K562 (cell line): ENCODE measurements around the gene NRN1L. TPM values are rescaled to one million over a fixed set of nuclear protein-coding genes. Genes with fewer than 3 reads are reported as not detected.

Source experiments
- ATF1 ChIP-seq, 2 experiments: fragments of 450-650 bp in 1 of 2; IDR thresholded peaks; 2 replicates each; pipeline ENCODE4 v1.6.1; 2016; ENCODE audit warnings: missing compliant biosample characterization in 1 of 2, missing genetic modification characterization in 1 of 2
- CBX3 ChIP-seq, 2 experiments: IDR thresholded peaks; 1 replicate in 1 of 2; 2 replicates in 1 of 2; pipeline ENCODE4 v1.6.1; 2012; ENCODE audit warnings: inconsistent platforms in 2 of 2, low read length in 2 of 2, borderline replicate concordance in 1 of 2, control low read depth in 1 of 2
- CEBPG ChIP-seq, 3 experiments: fragments of 200-800 bp in 1 of 3; sonication (Bioruptor generic) in 1 of 3; sonication (generic) in 1 of 3; formaldehyde crosslinking in 1 of 3; IDR thresholded peaks in 2 of 3; conservative IDR thresholded peaks in 1 of 3; 2 replicates each; pipeline versions ENCODE4 v1.6.1 to v1.8.0; 2016 to 2022; ENCODE audit warnings: missing compliant biosample characterization in 2 of 3, missing genetic modification characterization in 2 of 3, mild to moderate bottlenecking in 1 of 3, missing genetic modification reagents in 1 of 3
- CXXC5 ChIP-seq: fragments of 250-450 bp; sonication (Bioruptor Pico); IDR thresholded peaks from 2 replicates; pipeline ENCODE4 v1.8.0; 2022; ENCODE audit warnings: inconsistent platforms, mild to moderate bottlenecking, moderate library complexity
- ESRRA ChIP-seq: fragments of 450-650 bp; IDR thresholded peaks from 2 replicates; pipeline ENCODE4 v1.6.1; 2014; ENCODE audit warnings: low read depth, mild to moderate bottlenecking, moderate library complexity, borderline replicate concordance
- FOXM1 ChIP-seq, 2 experiments: fragments of 450-650 bp in 1 of 2; sonication (generic) in 1 of 2; formaldehyde crosslinking in 1 of 2; IDR thresholded peaks; 2 replicates each; pipeline versions ENCODE4 v1.6.1 to v1.9.0; 2017 to 2022; ENCODE audit warnings: low read depth in 2 of 2, mild to moderate bottlenecking in 2 of 2, missing genetic modification reagents in 1 of 2, moderate library complexity in 1 of 2
- GTF2E2 ChIP-seq: fragments of 200-800 bp; sonication (Bioruptor generic); IDR thresholded peaks from 2 replicates; pipeline ENCODE4 v1.6.1; 2016; ENCODE audit warnings: missing genetic modification characterization, missing compliant biosample characterization
- MAZ ChIP-seq, 2 experiments: fragments of 450-650 bp in 1 of 2; sonication (generic) in 1 of 2; formaldehyde crosslinking; IDR thresholded peaks in 1 of 2; conservative IDR thresholded peaks in 1 of 2; 2 replicates each; pipeline versions ENCODE4 v1.4.0 to v1.5.0; 2020; ENCODE audit warnings: mild to moderate bottlenecking in 1 of 2, missing genetic modification reagents in 1 of 2
- NRF1 ChIP-seq, 2 experiments: fragments of 450-650 bp; IDR thresholded peaks in 1 of 2; conservative IDR thresholded peaks in 1 of 2; 2 replicates each; pipeline ENCODE4 v1.6.1; 2014; ENCODE audit warnings: mild to moderate bottlenecking in 2 of 2
- PML ChIP-seq: IDR thresholded peaks from 2 replicates; pipeline ENCODE4 v1.6.1; 2012; ENCODE audit warnings: low read length, inconsistent platforms
- TOE1 ChIP-seq, 2 experiments: fragments of 450-650 bp in 1 of 2; sonication (generic) in 1 of 2; formaldehyde crosslinking in 1 of 2; IDR thresholded peaks; 2 replicates each; pipeline versions ENCODE4 v1.7.1 to v1.8.0; 2016 to 2022; ENCODE audit warnings: borderline replicate concordance in 2 of 2, mild to moderate bottlenecking in 2 of 2, antibody characterized with exemption in 1 of 2, inconsistent platforms in 1 of 2, low read depth in 1 of 2, missing genetic modification reagents in 1 of 2, moderate library complexity in 1 of 2
- YY1 ChIP-seq, 3 experiments: IDR thresholded peaks; 2 replicates each; pipeline ENCODE4 v1.6.1; 2011; ENCODE audit warnings: low read length in 2 of 3, mild to moderate bottlenecking in 2 of 3, moderate library complexity in 2 of 3, borderline replicate concordance in 1 of 3, control low read depth in 1 of 3, low read depth in 1 of 3; ENCODE audit not compliant: insufficient read depth in 3 of 3, insufficient replicate concordance in 2 of 3, control insufficient read depth in 1 of 3, insufficient read length in 1 of 3; ENCODE audit errors: extremely low read depth in 1 of 3
- polyA plus RNA-seq, 8 experiments: library from polyadenylated mRNA; depleted of rRNA in 4 of 8; stranded (reverse) in 5 of 8; unstranded in 3 of 8; fragments of >200 nt; fragmentation: Nextera tagmentation in 2 of 8; fragmentation: Illumina TruSeq in 1 of 8; extraction: Ambion mirVana in 2 of 8; extraction: Trizol in 1 of 8; gene quantifications; 2 replicates each; pipeline versions ENCODE4 v1.2.1 to v1.2.3, GENCODE V29; 2011 to 2014; ENCODE audit warnings: inconsistent platforms in 1 of 8, missing spikeins in 1 of 8
- total RNA-seq, 7 experiments: library from RNA; depleted of rRNA in 6 of 7; stranded (reverse); fragments of >200 nt in 6 of 7; fragmentation: Illumina TruSeq in 2 of 7; extraction: Trizol in 2 of 7; gene quantifications; 2 replicates each; pipeline versions ENCODE4 v1.2.1 to v1.2.3, GENCODE V29; 2011 to 2021; ENCODE audit warnings: low replicate concordance in 1 of 7
- TF ChIP-seq, protein P1 (sequence below), 2 experiments: fragments of 450-650 bp; IDR thresholded peaks; 2 replicates each; pipeline ENCODE4 v1.6.1; 2018; ENCODE audit warnings: mild to moderate bottlenecking in 2 of 2, low read depth in 1 of 2; ENCODE audit not compliant: partially characterized antibody in 2 of 2
- TF ChIP-seq, protein P2 (sequence below): fragments of 450-650 bp; formaldehyde crosslinking; IDR thresholded peaks from 2 replicates; pipeline ENCODE4 v1.4.0; 2020; ENCODE audit warnings: mild to moderate bottlenecking, moderate library complexity
- TF ChIP-seq, protein P3 (sequence below): fragments of 450-650 bp; IDR thresholded peaks from 2 replicates; pipeline ENCODE4 v1.6.1; 2014; ENCODE audit warnings: low read depth, mild to moderate bottlenecking, moderate library complexity, borderline replicate concordance

The NRN1L gene
- total and polyA plus RNA-seq, 9 of the 15 experiments (the other 6 are each of a cell fraction or from before 2014, with no cell fraction given), result 0.22 to 0.86 (median 0.61) TPM; not detected in 5

DNA sequence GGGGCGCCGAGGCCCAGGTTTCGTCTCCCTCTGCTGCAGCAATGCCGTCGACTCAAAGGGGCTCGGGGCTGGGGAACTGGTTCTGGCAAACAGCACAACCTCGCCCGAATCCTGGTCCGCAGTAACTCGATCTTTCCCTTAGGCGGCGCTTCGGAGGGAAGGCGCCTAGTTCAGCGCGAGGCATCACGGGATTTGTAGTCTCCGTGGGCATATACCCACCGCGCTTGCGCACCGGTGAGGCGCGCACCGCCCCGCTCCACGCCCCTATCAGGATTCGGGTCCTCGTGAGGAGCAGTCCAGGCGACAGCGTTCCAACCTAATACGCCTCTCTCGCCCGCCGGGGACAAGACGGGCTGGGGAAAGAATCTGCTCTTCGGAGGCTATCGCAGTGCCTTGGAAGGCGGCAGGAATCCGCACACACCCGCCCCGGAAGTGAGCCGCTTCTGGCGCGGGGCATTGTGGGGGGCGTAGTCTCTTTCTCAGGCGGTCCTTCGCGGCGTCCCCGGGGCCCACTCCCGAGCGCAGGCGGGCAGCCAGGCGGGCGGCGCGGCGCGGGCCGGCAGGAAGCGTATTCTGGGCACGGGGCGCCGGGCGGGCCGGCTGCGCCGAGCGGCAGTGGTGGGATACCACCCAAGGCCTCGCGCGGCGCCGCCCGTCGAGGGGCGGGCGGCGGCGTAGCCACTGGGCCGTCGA, 42.7 kb upstream of the NRN1L start, which contains the start of gene THAP11 (continued):
- TF ChIP-seq, protein P1, sequence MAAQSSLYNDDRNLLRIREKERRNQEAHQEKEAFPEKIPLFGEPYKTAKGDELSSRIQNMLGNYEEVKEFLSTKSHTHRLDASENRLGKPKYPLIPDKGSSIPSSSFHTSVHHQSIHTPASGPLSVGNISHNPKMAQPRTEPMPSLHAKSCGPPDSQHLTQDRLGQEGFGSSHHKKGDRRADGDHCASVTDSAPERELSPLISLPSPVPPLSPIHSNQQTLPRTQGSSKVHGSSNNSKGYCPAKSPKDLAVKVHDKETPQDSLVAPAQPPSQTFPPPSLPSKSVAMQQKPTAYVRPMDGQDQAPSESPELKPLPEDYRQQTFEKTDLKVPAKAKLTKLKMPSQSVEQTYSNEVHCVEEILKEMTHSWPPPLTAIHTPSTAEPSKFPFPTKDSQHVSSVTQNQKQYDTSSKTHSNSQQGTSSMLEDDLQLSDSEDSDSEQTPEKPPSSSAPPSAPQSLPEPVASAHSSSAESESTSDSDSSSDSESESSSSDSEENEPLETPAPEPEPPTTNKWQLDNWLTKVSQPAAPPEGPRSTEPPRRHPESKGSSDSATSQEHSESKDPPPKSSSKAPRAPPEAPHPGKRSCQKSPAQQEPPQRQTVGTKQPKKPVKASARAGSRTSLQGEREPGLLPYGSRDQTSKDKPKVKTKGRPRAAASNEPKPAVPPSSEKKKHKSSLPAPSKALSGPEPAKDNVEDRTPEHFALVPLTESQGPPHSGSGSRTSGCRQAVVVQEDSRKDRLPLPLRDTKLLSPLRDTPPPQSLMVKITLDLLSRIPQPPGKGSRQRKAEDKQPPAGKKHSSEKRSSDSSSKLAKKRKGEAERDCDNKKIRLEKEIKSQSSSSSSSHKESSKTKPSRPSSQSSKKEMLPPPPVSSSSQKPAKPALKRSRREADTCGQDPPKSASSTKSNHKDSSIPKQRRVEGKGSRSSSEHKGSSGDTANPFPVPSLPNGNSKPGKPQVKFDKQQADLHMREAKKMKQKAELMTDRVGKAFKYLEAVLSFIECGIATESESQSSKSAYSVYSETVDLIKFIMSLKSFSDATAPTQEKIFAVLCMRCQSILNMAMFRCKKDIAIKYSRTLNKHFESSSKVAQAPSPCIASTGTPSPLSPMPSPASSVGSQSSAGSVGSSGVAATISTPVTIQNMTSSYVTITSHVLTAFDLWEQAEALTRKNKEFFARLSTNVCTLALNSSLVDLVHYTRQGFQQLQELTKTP (IDR thresholded peaks at IDR 0.05; ENCODE audit: low read depth in 1 of 2, partially characterized antibody in 2 of 2), result peak in 1 of 2 experiments; percentile 95
- TF ChIP-seq PML (peak; percentile 78), TOE1 (IDR thresholded peaks at IDR 0.05; ENCODE audit: borderline replicate concordance) (peak; percentile 44; the same call in 1 of the 2 replicates), TOE1 (CRISPR knock-in tag; IDR thresholded peaks at IDR 0.05; ENCODE audit: borderline replicate concordance, low read depth) (no peak), NRF1 (conservative IDR thresholded peaks at IDR 0.05 in 1 of 2, IDR thresholded peaks at IDR 0.05 in 1 of 2) (peak; percentile 99), GTF2E2 (tag) (peak; percentile 57; the same call in 1 of the 2 replicates), FOXM1 (IDR thresholded peaks at IDR 0.05; ENCODE audit: low read depth) (no peak), FOXM1 (CRISPR knock-in tag; IDR thresholded peaks at IDR 0.05; ENCODE audit: low read depth) (no peak; the same call in 1 of the 2 replicates), CXXC5 (CRISPR knock-in tag) (peak; percentile 78), MAZ (CRISPR knock-in tag; conservative IDR thresholded peaks at IDR 0.05 in 1 of 2, IDR thresholded peaks at IDR 0.05 in 1 of 2) (peak; percentile 67 to 72), CEBPG (CRISPR knock-in tag; IDR thresholded peaks at IDR 0.05) (no peak), CEBPG (tag; conservative IDR thresholded peaks at IDR 0.05 in 1 of 2, IDR thresholded peaks at IDR 0.05 in 1 of 2) (no peak), ATF1 (CRISPR knock-in tag; IDR thresholded peaks at IDR 0.05) (no peak), ATF1 (tag; IDR thresholded peaks at IDR 0.05) (peak; percentile 91), CBX3 (IDR thresholded peaks at IDR 0.05; ENCODE audit: borderline replicate concordance in 1 of 2, low read length in 2 of 2) (peak in 1 of 2 experiments; percentile 87; a peak in 2 of 3 replicates), ESRRA (peak; percentile 11; the same call in 1 of the 2 replicates), YY1 (IDR thresholded peaks at IDR 0.05; ENCODE audit: borderline replicate concordance in 1 of 3, control insufficient read depth in 1 of 3, extremely low read depth in 1 of 3, insufficient read depth in 3 of 3, insufficient read length in 1 of 3, insufficient replicate concordance in 2 of 3, low read depth in 1 of 3, low read length in 2 of 3) (peak in 1 of 3 experiments; percentile 54)
- TF ChIP-seq, protein P2, sequence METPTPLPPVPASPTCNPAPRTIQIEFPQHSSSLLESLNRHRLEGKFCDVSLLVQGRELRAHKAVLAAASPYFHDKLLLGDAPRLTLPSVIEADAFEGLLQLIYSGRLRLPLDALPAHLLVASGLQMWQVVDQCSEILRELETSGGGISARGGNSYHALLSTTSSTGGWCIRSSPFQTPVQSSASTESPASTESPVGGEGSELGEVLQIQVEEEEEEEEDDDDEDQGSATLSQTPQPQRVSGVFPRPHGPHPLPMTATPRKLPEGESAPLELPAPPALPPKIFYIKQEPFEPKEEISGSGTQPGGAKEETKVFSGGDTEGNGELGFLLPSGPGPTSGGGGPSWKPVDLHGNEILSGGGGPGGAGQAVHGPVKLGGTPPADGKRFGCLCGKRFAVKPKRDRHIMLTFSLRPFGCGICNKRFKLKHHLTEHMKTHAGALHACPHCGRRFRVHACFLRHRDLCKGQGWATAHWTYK (CRISPR knock-in tag), result peak; percentile 17; the same call in 1 of the 2 replicates
- TF ChIP-seq, protein P3, sequence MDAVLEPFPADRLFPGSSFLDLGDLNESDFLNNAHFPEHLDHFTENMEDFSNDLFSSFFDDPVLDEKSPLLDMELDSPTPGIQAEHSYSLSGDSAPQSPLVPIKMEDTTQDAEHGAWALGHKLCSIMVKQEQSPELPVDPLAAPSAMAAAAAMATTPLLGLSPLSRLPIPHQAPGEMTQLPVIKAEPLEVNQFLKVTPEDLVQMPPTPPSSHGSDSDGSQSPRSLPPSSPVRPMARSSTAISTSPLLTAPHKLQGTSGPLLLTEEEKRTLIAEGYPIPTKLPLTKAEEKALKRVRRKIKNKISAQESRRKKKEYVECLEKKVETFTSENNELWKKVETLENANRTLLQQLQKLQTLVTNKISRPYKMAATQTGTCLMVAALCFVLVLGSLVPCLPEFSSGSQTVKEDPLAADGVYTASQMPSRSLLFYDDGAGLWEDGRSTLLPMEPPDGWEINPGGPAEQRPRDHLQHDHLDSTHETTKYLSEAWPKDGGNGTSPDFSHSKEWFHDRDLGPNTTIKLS, result peak; percentile 95
